Esophagus squamous epithelium (tissue), 5 donors: ENCODE measurements around the gene COL16A1. TPM values are rescaled to one million over a fixed set of nuclear protein-coding genes. Genes with fewer than 3 reads are reported as not detected.

Experiments used
- DNase-seq: peaks from one replicate; lab custom pipeline; 2025; lab: John Stamatoyannopoulos, UW
- H3K27ac ChIP-seq, 4 donors: fragments of 200-600 bp; sonication (generic); one replicate each; pipeline ENCODE4 v1.5.1; 2016 to 2019; ENCODE audit warnings: mild to moderate bottlenecking in 1 of 4
- H3K27me3 ChIP-seq, 4 donors: fragments of 200-600 bp; sonication (generic); 1 replicate in 3 of 4; 2 replicates in 1 of 4; pipeline versions ENCODE4 v1.5.1 to v1.6.0; 2017 to 2021; ENCODE audit warnings: antibody characterized with exemption in 1 of 4
- H3K36me3 ChIP-seq, 3 donors: fragments of 200-600 bp; sonication (generic); one replicate each; pipeline ENCODE4 v1.5.1; 2016 to 2019
- H3K4me1 ChIP-seq, 3 donors: fragments of 200-600 bp; sonication (generic); one replicate each; pipeline ENCODE4 v1.5.1; 2017 to 2019
- H3K4me3 ChIP-seq, 4 donors: fragments of 200-600 bp; sonication (generic); 1 replicate in 3 of 4; 2 replicates in 1 of 4; pipeline ENCODE4 v1.5.1; 2016 to 2019; ENCODE audit warnings: mild to moderate bottlenecking in 2 of 4, moderate library complexity in 1 of 4
- H3K9me3 ChIP-seq, 3 donors: fragments of 200-600 bp; sonication (generic); one replicate each; pipeline ENCODE4 v1.5.1; 2016 to 2019
- POLR2A ChIP-seq, 4 donors: fragments of 450-650 bp; IDR thresholded peaks; one replicate each; pipeline ENCODE4 v1.6.1; 2017; ENCODE audit warnings: antibody characterized with exemption in 4 of 4, mild to moderate bottlenecking in 4 of 4, moderate library complexity in 3 of 4
- WGBS, 2 donors: methylation state at CpG; one replicate each; pipeline ENCODE4 v1.1.5; 2018; 5-methylcytosine and 5-hydroxymethylcytosine counted together
- intact Hi-C: fragments of 100-400 bp; cut with DNase I; formaldehyde crosslinking; loops from one replicate; pipeline ENCODE4 v1.15.0; 2022
- total RNA-seq, 4 donors: library from RNA; depleted of rRNA; stranded (reverse); fragments of >200 nt; gene quantifications; one replicate each; pipeline ENCODE4 v1.1.0, GENCODE V29; 2016
- TF ChIP-seq, protein P1 (sequence below), 6 experiments: fragments of 450-650 bp in 4 of 6; fragments of 200-600 bp in 2 of 6; sonication (generic) in 2 of 6; IDR thresholded peaks; one replicate each; pipeline ENCODE4 v1.5.1; 2016 to 2019; ENCODE audit warnings: antibody characterized with exemption in 6 of 6, mild to moderate bottlenecking in 4 of 6, moderate library complexity in 4 of 6
- donor health status: DM: yes; HTN: yes; CAD: no.

The COL16A1 gene
- total RNA-seq, 4 donors from 2014 or later, result 8.8 to 35.5 (median 16.4) TPM

DNA sequence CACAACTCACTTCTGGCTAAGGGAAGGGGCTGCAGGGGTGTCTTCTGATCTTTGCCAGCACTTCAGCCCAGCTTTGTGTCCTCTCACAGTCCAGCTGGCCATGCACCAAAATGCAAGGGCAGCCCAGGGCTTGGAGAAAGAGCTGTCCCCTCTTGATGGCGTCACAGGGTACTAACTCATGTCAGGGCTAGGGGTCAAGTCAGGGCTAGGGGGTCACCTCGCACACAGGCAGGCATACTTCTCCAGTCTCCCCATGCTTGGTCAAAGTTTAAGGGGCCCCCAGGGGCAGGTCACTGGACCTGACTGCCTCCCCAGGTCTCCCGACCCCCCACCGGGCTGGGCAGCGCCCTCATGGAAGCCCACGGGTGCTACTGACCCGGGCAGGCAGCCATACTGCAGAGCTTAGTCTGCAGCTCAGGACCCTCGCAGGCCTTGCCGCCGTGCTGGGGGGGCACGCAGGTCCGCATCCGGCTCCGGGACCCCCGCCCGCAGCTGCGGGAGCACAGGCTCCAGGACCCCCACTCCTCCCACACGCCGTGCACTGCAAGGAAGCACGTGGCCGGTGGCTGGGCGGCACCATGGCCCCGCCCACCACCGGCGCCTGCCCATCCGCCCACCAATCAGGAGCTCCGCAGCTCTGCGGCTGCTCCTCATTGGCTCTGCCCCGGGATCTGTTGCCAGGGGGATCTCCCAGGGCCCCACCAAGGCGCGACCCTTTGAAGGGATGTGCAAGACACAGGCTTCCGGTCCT is 38.8 kb upstream of the COL16A1 start:
- H3K9me3 ChIP-seq, result no peaks in the 10 kb centered on the region
- H3K4me3 ChIP-seq, result no peak overlapping the region
- 80 to 100% methylated on average over 1 to 2 of the region's 32 CpGs for whole genome bisulfite sequencing, 2 donors
- no peaks in the 10 kb centered on the region for H3K27me3 ChIP-seq
- no peaks in the 10 kb centered on the region for H3K36me3 ChIP-seq
- intact Hi-C loops, result no loop called here
- no peak for DNase-seq
- H3K4me1 ChIP-seq, result peaks cover 0 to 18% (median 0%) of the 10 kb centered on the region in 3 donors
- TF ChIP-seq, protein P1, sequence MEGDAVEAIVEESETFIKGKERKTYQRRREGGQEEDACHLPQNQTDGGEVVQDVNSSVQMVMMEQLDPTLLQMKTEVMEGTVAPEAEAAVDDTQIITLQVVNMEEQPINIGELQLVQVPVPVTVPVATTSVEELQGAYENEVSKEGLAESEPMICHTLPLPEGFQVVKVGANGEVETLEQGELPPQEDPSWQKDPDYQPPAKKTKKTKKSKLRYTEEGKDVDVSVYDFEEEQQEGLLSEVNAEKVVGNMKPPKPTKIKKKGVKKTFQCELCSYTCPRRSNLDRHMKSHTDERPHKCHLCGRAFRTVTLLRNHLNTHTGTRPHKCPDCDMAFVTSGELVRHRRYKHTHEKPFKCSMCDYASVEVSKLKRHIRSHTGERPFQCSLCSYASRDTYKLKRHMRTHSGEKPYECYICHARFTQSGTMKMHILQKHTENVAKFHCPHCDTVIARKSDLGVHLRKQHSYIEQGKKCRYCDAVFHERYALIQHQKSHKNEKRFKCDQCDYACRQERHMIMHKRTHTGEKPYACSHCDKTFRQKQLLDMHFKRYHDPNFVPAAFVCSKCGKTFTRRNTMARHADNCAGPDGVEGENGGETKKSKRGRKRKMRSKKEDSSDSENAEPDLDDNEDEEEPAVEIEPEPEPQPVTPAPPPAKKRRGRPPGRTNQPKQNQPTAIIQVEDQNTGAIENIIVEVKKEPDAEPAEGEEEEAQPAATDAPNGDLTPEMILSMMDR (IDR thresholded peaks at IDR 0.05), result no peak
- no peak for TF ChIP-seq POLR2A (IDR thresholded peaks at IDR 0.05)
- H3K27ac ChIP-seq, result no peak overlapping the region

DNA sequence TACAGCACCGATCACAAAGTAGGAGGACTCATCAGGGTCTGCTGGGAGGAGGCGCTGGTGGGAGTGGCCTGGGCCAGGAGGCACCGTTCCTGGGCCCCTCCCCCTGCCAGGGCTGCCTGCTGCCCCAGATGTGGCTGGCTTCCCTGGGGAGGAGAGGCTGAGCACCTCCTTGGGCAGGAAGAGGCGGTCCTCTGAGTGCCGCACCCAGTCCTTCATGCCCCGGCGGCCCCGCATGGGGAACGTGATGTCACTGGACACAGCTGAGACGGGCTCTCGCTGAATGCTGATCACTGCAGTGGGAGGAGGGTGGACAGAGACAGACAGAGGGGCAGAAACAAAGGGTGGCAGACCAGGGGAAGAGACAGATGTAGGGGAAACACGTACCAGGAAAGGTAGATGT is 35.5 kb upstream of the COL16A1 start:
- Histone ChIP-seq H3K27me3 (no peaks in the 10 kb centered on the region), H3K4me3 (no peak overlapping the region), H3K4me1 (peaks cover 4 to 24% (median 7%) of the 10 kb centered on the region in 3 donors), H3K36me3 (no peaks in the 10 kb centered on the region), H3K9me3 (no peaks in the 10 kb centered on the region), H3K27ac (no peak overlapping the region)
- no peak for DNase-seq
- 34 to 38% methylated on average over 1 to 5 of the region's 12 CpGs for WGBS, 2 donors
- intact Hi-C loops, result no loop called here
- TF ChIP-seq, protein P1 (IDR thresholded peaks at IDR 0.05), result no peak

DNA sequence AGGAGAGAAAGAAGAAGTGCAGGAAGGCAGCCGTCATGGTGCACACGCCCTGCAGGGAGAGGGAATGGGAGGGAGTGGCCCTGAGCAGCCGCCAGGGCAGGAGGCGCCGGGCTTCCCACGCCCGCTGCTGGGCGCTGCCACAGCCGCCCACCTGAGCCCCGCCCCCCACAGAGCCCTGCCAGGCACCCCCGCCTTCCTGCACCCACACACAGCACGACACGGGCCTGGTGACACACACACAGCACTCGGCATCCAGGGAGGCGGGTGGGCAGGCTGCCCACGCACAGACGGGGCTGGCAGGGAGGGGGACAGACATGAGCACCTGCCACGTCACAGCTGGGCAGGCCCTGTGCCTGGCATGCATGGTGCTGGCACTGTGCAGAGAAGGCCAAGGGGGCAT is 32.9 kb upstream of the COL16A1 start:
- peaks cover 4 to 24% (median 7%) of the 10 kb centered on the region in 3 donors for H3K4me1 ChIP-seq
- no peaks in the 10 kb centered on the region for H3K36me3 ChIP-seq
- 40 to 57% methylated on average over 1 to 8 of the region's 18 CpGs for WGBS, 2 donors
- H3K27ac ChIP-seq, result peak overlapping the region in 1 of 4 donors; percentile 44
- no peaks in the 10 kb centered on the region for H3K9me3 ChIP-seq
- no peak for DNase-seq
- no peak overlapping the region for H3K4me3 ChIP-seq
- intact Hi-C loops, result no loop called here
- TF ChIP-seq, protein P1 (IDR thresholded peaks at IDR 0.05), result no peak
- TF ChIP-seq POLR2A (IDR thresholded peaks at IDR 0.05), result no peak
- no peaks in the 10 kb centered on the region for H3K27me3 ChIP-seq

DNA sequence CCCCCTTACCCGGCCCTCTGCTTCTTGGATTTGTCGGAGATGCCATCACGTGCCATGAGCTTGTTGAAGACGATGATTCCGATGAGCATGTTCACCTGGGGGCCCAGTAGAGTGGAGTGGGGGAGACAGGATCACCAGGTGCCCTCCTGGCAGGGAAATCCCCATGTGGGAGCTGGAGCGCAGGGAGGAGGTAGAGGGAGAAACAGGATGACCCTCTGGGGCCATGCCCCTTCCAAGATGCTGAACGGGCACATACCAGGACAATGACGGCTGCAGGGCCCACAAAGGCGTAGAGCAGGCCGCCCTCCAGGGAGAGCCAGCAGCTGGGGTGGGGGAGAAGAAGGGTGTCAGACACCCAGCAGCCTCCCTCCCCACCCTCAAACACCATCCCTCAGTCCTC is 31.8 kb upstream of the COL16A1 start:
- no peak for DNase-seq
- Histone ChIP-seq H3K27ac (no peak overlapping the region), H3K36me3 (no peaks in the 10 kb centered on the region), H3K27me3 (no peaks in the 10 kb centered on the region), H3K4me1 (peaks cover 4 to 24% (median 7%) of the 10 kb centered on the region in 3 donors), H3K4me3 (no peak overlapping the region), H3K9me3 (no peaks in the 10 kb centered on the region)
- no peak for TF ChIP-seq POLR2A (IDR thresholded peaks at IDR 0.05)
- TF ChIP-seq, protein P1 (IDR thresholded peaks at IDR 0.05), result no peak
- 84 to 97% methylated on average over 7 to 9 of the region's 10 CpGs for WGBS, 2 donors
- intact Hi-C loops, result no loop called here

DNA sequence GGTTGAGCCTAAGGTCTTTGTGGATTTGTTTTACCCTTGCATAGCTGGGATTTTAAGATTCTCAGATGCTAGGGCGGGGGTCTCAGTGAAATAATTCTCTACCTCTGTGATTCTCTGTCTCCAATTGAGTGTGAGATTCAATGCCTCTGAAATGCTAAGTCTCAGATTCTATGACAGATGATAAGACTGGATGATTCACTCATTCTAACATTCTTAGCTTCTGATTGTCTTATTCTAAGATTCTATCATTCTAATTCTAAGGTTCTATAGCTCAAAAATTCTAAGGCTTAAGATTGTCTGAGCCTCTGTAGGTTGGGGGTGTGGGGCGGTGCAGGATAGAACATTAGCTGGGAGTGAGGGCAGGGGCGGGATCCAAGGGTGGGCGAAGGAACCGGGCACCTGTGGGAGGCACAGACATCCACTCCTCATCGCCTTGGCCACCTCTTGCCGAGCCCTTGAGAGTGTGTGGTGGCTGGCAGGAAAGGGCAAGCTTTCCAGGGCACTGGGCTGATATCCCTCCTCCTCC is 30.8 kb upstream of the COL16A1 start:
- TF ChIP-seq, protein P1 (IDR thresholded peaks at IDR 0.05), result no peak
- Histone ChIP-seq H3K4me1 (peaks cover 4 to 23% (median 7%) of the 10 kb centered on the region in 3 donors), H3K27ac (no peak overlapping the region), H3K36me3 (no peaks in the 10 kb centered on the region), H3K27me3 (no peaks in the 10 kb centered on the region), H3K9me3 (no peaks in the 10 kb centered on the region), H3K4me3 (no peak overlapping the region)
- DNase-seq, result no peak
- intact Hi-C loops, result no loop called here
- 20 to 91% methylated on average over 1 to 7 of the region's 7 CpGs for WGBS, 2 donors
